Activated T-helper 9 cell treated with anti-CD3 and anti-CD28 coated beads, Interleukin-2, amount 50 U/mL, for 16 hours (primary cell): ENCODE results near the gene ZSCAN5A.
"Not testable (repeated sequence)": the region's sequence is repeated elsewhere in the genome, so short reads cannot be mapped to it uniquely, and the experiment has no call there.

ENCODE experiments used
- DNase-seq: peaks from one replicate; pipeline ENCODE4 v3.0.0-alpha.2; 2020; ENCODE audit warnings: low read depth

ZSCAN5A gene

GRCh38 chr19:56271151-56271550, 43.5 kb downstream of the ZSCAN5A start:
- no peak for DNase-seq

GRCh38 chr19:56270676-56271075, 44.0 kb downstream of the ZSCAN5A start:
- no peak for DNase-seq

- no peak for DNase-seq
These were observed 45.3 kb downstream of the ZSCAN5A start for GRCh38 chr19:56269348-56269747.

- DNase-seq, result no peak
These were observed 48.6 kb downstream of the ZSCAN5A start for GRCh38 chr19:56266051-56266450.

- DNase-seq, result no peak
These were observed 51.3 kb downstream of the ZSCAN5A start for GRCh38 chr19:56263319-56263718.

GRCh38 chr19:56261932-56262331, 52.7 kb downstream of the ZSCAN5A start:
- DNase-seq, result not testable (repeated sequence)

GRCh38 chr19:56261145-56261544, 53.5 kb downstream of the ZSCAN5A start:
- DNase-seq, result no peak

- DNase-seq, result no peak
These were observed 56.4 kb downstream of the ZSCAN5A start for GRCh38 chr19:56258272-56258671.

GRCh38 chr19:56253737-56254136, 60.9 kb downstream of the ZSCAN5A start:
- no peak for DNase-seq

GRCh38 chr19:56252699-56253422, 61.8 kb downstream of the ZSCAN5A start:
- DNase-seq, result peak; percentile 52

GRCh38 chr19:56248736-56249338, 65.8 kb downstream of the ZSCAN5A start:
- not testable (repeated sequence) for DNase-seq

- DNase-seq, result not testable (repeated sequence)
These were observed 68.9 kb downstream of the ZSCAN5A start for GRCh38 chr19:56245764-56246163.

- DNase-seq, result no peak
These were observed 69.4 kb downstream of the ZSCAN5A start for GRCh38 chr19:56245121-56245740.

GRCh38 chr19:56223481-56223880, 91.2 kb downstream of the ZSCAN5A start:
- DNase-seq, result no peak

GRCh38 chr19:56222901-56223300, 91.7 kb downstream of the ZSCAN5A start:
- DNase-seq, result no peak

GRCh38 chr19:56221851-56222250, 92.8 kb downstream of the ZSCAN5A start:
- DNase-seq, result no peak

- not testable (repeated sequence) for DNase-seq
These were observed 93.2 kb downstream of the ZSCAN5A start for GRCh38 chr19:56221442-56221841.

GRCh38 chr19:56218961-56219360, 95.7 kb downstream of the ZSCAN5A start:
- DNase-seq, result no peak

- DNase-seq, result no peak
These were observed 97.3 kb downstream of the ZSCAN5A start for GRCh38 chr19:56217039-56217949.

GRCh38 chr19:56211718-56212117, 102.9 kb downstream of the ZSCAN5A start:
- no peak for DNase-seq

- not testable (repeated sequence) for DNase-seq
These were observed 104.6 kb downstream of the ZSCAN5A start for GRCh38 chr19:56210036-56210435.

- DNase-seq, result no peak
These were observed 105.5 kb downstream of the ZSCAN5A start for GRCh38 chr19:56209091-56209490.
